Prostate gland (tissue), 2 donors: ENCODE measurements around the gene SPDL1.

Experiments
- POLR2AphosphoS5 ChIP-seq: sonication (generic); formaldehyde crosslinking; IDR thresholded peaks from one replicate; pipeline ENCODE4 v1.6.1; 2017; ENCODE audit warnings: antibody characterized with exemption
- TF ChIP-seq, protein P1 (sequence below), 4 experiments: fragments of 200-600 bp in 2 of 4; fragments of 450-650 bp in 2 of 4; sonication (generic) in 2 of 4; IDR thresholded peaks; 1 replicate in 3 of 4; 2 replicates in 1 of 4; pipeline ENCODE4 v1.5.1; 2016 to 2019; ENCODE audit warnings: antibody characterized with exemption in 4 of 4, mild to moderate bottlenecking in 2 of 4, moderate library complexity in 2 of 4

DNA sequence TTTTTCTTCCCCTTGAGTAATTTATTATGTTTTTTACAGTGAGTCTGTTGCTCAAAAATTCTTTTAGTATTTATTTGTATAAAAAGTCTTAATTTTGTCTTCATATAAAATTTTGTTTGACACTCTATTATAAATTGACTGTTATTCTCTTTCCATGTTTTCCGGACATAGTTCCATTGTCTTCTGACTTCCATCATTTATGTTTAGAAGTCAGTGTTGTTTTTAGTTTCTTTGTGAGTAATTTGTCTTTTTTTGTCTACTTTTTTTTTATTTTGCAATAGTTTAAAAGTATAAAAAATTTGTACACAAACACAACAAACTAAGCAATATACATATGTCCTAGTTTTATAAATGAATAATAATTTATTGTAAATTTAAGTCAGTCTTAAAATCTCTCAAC is 25.7 kb upstream of the SPDL1 start:
- TF ChIP-seq, protein P1, sequence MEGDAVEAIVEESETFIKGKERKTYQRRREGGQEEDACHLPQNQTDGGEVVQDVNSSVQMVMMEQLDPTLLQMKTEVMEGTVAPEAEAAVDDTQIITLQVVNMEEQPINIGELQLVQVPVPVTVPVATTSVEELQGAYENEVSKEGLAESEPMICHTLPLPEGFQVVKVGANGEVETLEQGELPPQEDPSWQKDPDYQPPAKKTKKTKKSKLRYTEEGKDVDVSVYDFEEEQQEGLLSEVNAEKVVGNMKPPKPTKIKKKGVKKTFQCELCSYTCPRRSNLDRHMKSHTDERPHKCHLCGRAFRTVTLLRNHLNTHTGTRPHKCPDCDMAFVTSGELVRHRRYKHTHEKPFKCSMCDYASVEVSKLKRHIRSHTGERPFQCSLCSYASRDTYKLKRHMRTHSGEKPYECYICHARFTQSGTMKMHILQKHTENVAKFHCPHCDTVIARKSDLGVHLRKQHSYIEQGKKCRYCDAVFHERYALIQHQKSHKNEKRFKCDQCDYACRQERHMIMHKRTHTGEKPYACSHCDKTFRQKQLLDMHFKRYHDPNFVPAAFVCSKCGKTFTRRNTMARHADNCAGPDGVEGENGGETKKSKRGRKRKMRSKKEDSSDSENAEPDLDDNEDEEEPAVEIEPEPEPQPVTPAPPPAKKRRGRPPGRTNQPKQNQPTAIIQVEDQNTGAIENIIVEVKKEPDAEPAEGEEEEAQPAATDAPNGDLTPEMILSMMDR (IDR thresholded peaks at IDR 0.05): no peak
- no peak for TF ChIP-seq POLR2AphosphoS5
